Thoracic aorta (tissue), 2 donors: ENCODE results near the gene HEPACAM. TPM values are rescaled to one million over a fixed set of nuclear protein-coding genes. Genes with fewer than 3 reads are reported as not detected.

Experiments used
- ATAC-seq: fragments of 150-250 bp; one replicate; pipeline ENCODE4 v1.8.0; 2017; ENCODE audit warnings: low read depth; ENCODE audit not compliant: insufficient number of reproducible peaks, low FRiP score
- DNase-seq: peaks from one replicate; pipeline ENCODE4 v3.0.0-alpha.2; 2020; ENCODE audit warnings: low spot score
- H3K27ac ChIP-seq, 2 donors: fragments of 200-600 bp; sonication (generic); 1 replicate in 1 of 2; 2 replicates in 1 of 2; pipeline ENCODE4 v1.5.1; 2016; ENCODE audit warnings: mild to moderate bottlenecking in 2 of 2, moderate library complexity in 2 of 2
- H3K27me3 ChIP-seq: fragments of 200-600 bp; sonication (generic); replicated peaks from 2 replicates; pipeline ENCODE4 v1.6.0; 2016; ENCODE audit warnings: mild to moderate bottlenecking; ENCODE audit not compliant: insufficient read depth
- H3K36me3 ChIP-seq: fragments of 200-600 bp; sonication (generic); one replicate; pipeline ENCODE4 v1.5.1; 2016
- H3K4me1 ChIP-seq, 2 donors: fragments of 200-600 bp; sonication (generic); 1 replicate in 1 of 2; 2 replicates in 1 of 2; pipeline versions ENCODE4 v1.5.1 to v1.6.0; 2016; ENCODE audit warnings: low read depth in 2 of 2, mild to moderate bottlenecking in 1 of 2; ENCODE audit not compliant: control insufficient read depth in 1 of 2
- H3K4me3 ChIP-seq: fragments of 200-600 bp; sonication (generic); 2 replicates; pipeline ENCODE4 v1.5.1; 2016; ENCODE audit warnings: mild to moderate bottlenecking
- H3K9me3 ChIP-seq: fragments of 200-600 bp; sonication (generic); 2 replicates; pipeline ENCODE4 v1.5.1; 2016
- CTCF ChIP-seq: fragments of 200-600 bp; sonication (generic); IDR thresholded peaks from one replicate; pipeline ENCODE4 v1.5.1; 2019; ENCODE audit warnings: antibody characterized with exemption
- total RNA-seq, 2 donors: library from RNA; depleted of rRNA; stranded (reverse); fragments of >200 nt; gene quantifications; one replicate each; pipeline versions ENCODE4 v1.1.0 to v1.2.3, GENCODE V29; 2016

Gene HEPACAM
- total RNA-seq, 2 donors from 2014 or later: 0.49 to 1.2 TPM

GRCh38 chr11:124873951-124874350 is 61.9 kb downstream of the HEPACAM start:
- no peaks in the 10 kb centered on the region for H3K36me3 ChIP-seq
- ATAC-seq: no peak
- TF ChIP-seq CTCF: no peak

GRCh38 chr11:124872741-124873140 is 63.1 kb downstream of the HEPACAM start:
- H3K27me3 ChIP-seq: no peaks in the 10 kb centered on the region
- no peak for ATAC-seq

More at GRCh38 chr11:124873951-124874350, 61.9 kb downstream of the HEPACAM start:
- Histone ChIP-seq H3K27ac (no peak overlapping the region), H3K4me1 (peaks cover 0 to 17% of the 10 kb centered on the region in 2 donors), H3K4me3 (no peak overlapping the region), H3K9me3 (no peaks in the 10 kb centered on the region), H3K27me3 (no peaks in the 10 kb centered on the region)
- no peak for DNase-seq

GRCh38 chr11:124872280-124872679 is 63.6 kb downstream of the HEPACAM start:
- no peaks in the 10 kb centered on the region for H3K27me3 ChIP-seq
- no peaks in the 10 kb centered on the region for H3K36me3 ChIP-seq
- H3K9me3 ChIP-seq: no peaks in the 10 kb centered on the region
- H3K27ac ChIP-seq: no peak overlapping the region
- DNase-seq: no peak
- ATAC-seq: no peak
- H3K4me3 ChIP-seq: no peak overlapping the region
- TF ChIP-seq CTCF: no peak
- peaks cover 0 to 22% of the 10 kb centered on the region in 2 donors for H3K4me1 ChIP-seq

More at GRCh38 chr11:124872741-124873140, 63.1 kb downstream of the HEPACAM start:
- no peak overlapping the region for H3K27ac ChIP-seq
- H3K4me3 ChIP-seq: no peak overlapping the region
- TF ChIP-seq CTCF: no peak
- DNase-seq: no peak
- H3K4me1 ChIP-seq: peaks cover 0 to 24% of the 10 kb centered on the region in 2 donors
- H3K36me3 ChIP-seq: no peaks in the 10 kb centered on the region
- H3K9me3 ChIP-seq: no peaks in the 10 kb centered on the region

- Histone ChIP-seq H3K4me1 (peaks cover 9 to 16% of the 10 kb centered on the region in 2 donors), H3K9me3 (no peaks in the 10 kb centered on the region), H3K4me3 (no peak overlapping the region), H3K27me3 (peaks cover 6% of the 10 kb centered on the region), H3K27ac (no peak overlapping the region), H3K36me3 (no peaks in the 10 kb centered on the region)
- ATAC-seq (no peak), DNase-seq (no peak)
- no peak for TF ChIP-seq CTCF
These were observed 65.4 kb downstream of the HEPACAM start for GRCh38 chr11:124870430-124870829.

- H3K4me3 ChIP-seq: no peak overlapping the region
- no peak overlapping the region for H3K27ac ChIP-seq
- no peak for TF ChIP-seq CTCF
- peaks cover 10% of the 10 kb centered on the region for H3K27me3 ChIP-seq
- DNase-seq (no peak), ATAC-seq (no peak)
- peaks cover 14 to 22% of the 10 kb centered on the region in 2 donors for H3K4me1 ChIP-seq
- no peaks in the 10 kb centered on the region for H3K9me3 ChIP-seq
- no peaks in the 10 kb centered on the region for H3K36me3 ChIP-seq
These were observed 65.9 kb downstream of the HEPACAM start for GRCh38 chr11:124869856-124870387.
